DMS 273 (cell line): ENCODE measurements around the gene PKHD1.

Experiments
- DNase-seq: peaks from one replicate; lab custom pipeline; 2025; ENCODE audit not compliant: unreplicated experiment; lab: John Stamatoyannopoulos, UW

PKHD1 gene

GRCh38 chr6:51718533-51718932 lies 368.9 kb downstream of the PKHD1 start:
- no peak for DNase-seq

- DNase-seq: no peak
These were observed 369.9 kb downstream of the PKHD1 start for GRCh38 chr6:51717477-51717876.

DNA sequence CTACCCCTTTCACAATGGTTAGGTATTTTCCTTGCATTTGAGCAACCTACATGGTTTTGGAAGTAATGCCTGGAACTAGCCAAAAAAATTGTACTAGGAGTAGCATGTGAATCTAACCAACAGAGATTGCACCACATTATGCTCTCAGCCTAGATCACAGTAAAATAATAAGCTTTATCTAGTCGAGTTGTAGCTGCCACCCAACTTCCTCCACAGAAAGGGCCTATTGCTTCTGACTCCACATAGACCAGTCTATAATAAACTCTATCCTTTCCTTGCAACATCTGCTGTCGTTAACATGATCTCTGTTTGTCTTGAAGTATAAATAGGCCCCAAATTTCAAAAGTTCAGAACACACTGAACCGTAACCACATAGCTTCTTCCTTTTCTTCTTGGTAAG lies 375.5 kb downstream of the PKHD1 start:
- DNase-seq: no peak

GRCh38 chr6:51706086-51706485 lies 381.3 kb downstream of the PKHD1 start:
- DNase-seq: no peak

DNA sequence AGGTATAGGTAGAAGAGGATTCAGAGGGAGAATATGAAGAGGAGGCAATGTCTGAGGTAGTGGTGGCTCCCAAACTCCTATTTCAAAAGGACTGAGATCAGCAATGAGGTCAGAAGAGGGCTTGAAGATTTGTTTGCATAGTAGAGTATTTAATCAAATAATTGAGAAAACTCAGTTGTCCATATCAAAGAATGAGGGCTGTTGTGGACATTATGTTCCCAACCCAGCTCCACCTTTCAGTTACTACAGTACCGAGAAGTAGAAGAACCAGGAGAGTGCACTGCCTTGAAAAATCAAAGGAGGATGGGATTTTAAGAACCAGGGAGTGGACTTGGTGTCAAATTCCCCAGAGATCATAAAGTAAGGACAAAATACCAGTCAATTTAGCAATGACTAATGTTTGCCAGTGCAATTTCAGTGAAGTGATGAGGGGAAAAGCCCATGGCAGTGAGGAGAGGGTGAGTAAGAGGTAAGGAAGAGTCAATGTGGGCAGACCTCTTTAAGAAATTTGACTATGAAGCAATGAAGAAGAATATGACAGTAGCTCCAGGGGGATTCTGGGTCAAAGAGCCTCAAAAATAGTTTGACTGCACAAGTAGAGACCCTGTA lies 382.4 kb downstream of the PKHD1 start:
- no peak for DNase-seq

- no peak for DNase-seq
These were observed 384.6 kb downstream of the PKHD1 start for GRCh38 chr6:51702851-51703250.

DNA sequence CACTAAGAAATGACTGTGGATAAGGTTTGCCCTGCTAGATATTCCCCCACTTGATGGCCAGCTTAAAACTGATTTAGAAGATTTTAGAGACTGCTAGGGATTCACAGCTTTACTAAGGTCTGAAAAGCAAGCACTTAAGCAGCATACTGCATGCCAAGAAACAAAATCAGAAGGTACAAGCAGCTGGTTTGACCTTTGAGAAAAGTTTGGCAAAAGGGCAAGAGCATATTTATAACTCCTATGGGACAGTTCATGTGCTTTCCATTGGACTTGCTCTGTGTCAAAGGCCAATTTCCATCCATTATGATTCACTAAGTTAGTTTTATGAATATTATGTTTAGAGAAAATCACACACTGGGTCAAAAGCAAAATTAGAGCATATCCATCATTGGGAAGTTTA lies 402.8 kb downstream of the PKHD1 start:
- no peak for DNase-seq

DNA sequence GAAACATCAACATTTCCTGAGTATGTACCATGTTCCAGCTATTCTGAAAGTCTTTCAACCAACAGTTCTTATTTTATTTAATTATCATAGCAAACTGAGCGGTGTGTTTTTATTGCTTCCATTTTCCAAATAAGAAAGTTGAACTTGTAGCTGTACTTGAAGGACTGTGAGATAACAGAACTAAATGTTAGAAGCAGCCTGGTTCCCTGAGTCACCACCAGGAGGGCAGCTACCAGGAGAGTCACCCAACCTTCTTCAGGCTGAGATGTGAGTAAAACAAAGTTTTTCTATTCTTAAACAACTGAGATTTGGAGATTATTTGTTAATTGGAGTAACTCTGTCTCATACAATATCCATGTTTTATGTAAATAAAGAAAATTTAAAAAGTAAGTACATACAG lies 403.4 kb downstream of the PKHD1 start:
- no peak for DNase-seq

DNA sequence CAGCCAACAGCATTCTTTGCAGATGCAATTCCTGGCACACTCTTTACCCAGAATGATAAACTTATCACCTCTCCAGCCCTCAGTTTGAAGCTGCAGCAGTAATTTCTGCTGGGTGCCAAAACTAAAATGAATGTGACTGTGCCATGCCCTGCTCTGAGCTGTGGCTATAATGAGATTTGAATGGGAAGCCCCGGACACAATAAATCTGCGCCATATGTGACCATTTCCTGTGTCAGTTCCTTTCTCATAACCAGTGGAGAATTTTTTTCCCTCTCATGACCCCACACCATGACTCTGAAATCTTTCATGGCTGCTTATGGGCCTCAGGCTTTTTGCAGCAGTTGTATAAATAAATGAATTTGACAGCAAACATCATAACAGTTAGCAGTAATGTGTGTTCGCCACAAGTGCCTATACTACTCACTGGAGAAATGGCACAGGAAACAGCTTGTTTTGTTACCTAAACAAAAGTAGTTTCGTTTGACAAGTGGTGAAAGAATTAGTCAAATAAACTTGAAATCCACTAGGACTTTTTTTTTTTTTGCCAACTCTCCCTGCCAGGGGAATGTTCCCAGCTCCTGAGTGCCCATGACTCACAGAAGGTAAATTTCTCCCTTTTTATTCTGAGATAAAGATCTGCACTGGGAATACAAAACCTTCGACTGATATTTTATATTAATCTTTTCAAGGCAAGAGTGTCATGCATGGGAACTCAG lies 408.4 kb downstream of the PKHD1 start:
- no peak for DNase-seq

DNA sequence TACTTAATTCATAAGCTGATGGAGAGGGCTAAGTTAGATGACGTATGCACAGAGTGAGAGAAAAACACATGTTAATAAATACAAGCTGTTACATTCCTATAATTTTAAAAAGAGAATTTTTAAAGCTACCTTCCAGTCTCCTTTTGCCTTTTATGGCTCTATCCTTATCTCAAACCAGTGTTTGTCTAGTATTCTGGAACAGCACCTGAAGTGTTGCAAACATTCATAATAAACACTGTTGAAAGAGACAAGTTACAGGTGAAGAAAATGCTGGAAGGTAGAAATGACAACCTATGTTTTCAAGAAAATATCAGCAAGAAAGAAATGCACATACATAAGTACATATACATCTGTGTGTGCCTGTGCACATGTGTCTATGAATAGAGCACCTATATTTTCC lies 409.1 kb downstream of the PKHD1 start:
- DNase-seq: no peak

DNA sequence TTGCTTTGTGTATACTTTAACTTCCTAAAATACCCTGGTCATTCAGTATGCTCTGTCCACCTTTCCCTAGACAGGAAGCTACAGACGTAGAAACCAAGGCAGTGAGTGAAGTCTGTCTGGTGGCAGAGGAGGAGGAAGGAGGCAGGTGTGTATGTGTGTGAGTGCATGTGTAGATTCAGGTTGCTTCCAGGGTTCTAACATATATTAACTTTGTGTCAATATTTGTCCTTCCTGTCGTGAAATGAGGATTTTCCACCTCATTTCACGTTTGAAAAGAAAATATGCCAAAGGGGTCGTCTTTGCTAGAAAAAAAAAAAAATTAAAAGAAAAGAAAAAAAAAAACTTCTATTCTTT lies 411.5 kb downstream of the PKHD1 start:
- no peak for DNase-seq

GRCh38 chr6:51675020-51675921 lies 412.1 kb downstream of the PKHD1 start:
- DNase-seq: no peak

DNA sequence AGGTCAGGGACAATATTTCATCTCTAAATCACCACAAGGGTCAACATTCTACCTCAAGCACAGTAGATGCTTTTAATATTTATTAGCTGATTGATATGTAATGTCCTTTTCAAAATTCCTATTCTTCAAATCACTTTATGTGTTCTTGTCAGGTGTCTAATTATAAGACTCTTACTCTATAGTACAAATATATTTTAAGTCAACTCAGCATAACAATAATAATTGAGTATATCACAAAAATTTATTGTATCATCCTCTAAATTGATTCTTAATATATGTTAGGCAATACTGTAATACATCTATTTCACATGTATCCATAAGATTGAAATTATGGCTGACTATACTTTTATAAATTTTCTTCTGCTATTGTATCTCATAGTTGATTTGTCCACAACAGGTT lies 423.9 kb downstream of the PKHD1 start:
- DNase-seq: no peak

GRCh38 chr6:51660767-51661166 lies 426.6 kb downstream of the PKHD1 start:
- DNase-seq: no peak

DNA sequence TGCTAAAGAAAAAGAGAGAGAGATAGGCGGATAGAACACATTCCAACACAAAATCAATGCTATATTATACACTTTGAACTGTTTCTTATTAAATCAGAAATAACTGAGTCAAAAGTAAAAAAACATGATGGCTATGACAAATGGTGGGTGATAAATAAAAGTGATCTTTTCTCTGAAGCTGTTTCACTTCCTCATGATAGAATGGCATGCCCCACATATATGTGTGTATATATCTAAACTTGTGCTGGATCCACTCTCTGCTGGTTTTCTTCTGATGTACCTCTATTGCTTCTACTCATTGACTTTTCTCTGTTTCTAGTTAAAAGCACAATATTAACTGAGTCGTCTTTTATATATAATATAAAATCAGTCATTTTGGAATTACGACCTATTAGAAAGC lies 429.9 kb downstream of the PKHD1 start:
- DNase-seq: no peak

DNA sequence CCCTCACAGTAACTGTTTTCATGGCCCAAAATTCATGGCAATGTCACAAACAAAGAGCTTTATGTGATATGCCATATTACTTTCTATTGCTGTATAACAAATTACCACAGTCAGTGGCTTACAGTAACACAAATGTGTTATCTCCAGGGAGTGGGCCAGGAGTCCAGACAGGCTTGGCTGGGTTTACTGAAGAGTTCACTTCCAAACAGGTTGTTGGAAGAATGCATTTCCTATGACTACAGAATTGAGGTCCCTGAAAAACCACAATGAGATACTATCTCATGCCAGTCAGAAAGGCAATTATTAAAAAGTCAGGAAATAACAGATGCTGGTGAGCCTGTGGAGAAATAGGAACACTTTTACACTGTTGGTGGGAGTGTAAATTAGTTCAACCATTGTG lies 431.9 kb downstream of the PKHD1 start:
- DNase-seq: no peak

- DNase-seq: no peak
These were observed 432.8 kb downstream of the PKHD1 start for GRCh38 chr6:51654647-51655046.

GRCh38 chr6:51651132-51651817 lies 436.1 kb downstream of the PKHD1 start:
- DNase-seq: no peak

DNA sequence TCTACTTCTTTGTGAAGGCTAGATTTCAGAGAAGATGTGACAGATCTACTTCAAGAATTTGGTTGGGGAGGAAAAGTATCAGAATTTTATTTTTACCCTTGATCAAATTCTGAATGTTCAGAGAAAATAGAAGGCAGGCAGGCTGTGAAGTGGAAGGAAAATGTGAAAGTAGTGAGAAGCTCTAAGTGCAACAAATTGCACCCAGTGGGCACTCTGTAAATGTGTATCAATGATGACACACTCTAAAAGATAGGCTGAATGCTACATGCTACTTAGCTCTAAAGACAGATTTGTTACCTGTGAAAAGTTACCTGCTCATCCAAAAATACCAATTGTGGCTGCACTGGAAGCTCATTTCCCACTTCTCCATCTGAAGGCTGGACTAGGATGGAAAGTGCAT lies 438.6 kb downstream of the PKHD1 start:
- no peak for DNase-seq

DNA sequence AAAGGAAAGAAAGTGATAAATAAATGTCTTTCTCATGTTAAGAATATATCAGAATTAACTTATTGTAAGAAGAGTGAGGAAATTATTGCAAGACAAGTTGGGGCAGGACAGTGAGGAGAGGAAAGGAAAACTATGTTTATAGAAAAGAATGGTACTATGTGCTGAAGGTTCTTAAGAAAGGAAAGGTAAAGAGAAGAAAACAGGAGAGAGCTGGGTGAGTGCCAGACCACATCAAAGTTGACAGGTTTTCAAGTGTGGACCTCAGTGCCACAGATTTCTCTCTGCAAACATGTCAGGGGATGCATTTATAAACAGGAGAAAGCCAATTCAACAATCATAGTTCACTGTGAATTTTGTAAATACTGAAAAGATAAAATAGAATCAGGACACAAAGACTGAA lies 439.2 kb downstream of the PKHD1 start:
- no peak for DNase-seq

DNA sequence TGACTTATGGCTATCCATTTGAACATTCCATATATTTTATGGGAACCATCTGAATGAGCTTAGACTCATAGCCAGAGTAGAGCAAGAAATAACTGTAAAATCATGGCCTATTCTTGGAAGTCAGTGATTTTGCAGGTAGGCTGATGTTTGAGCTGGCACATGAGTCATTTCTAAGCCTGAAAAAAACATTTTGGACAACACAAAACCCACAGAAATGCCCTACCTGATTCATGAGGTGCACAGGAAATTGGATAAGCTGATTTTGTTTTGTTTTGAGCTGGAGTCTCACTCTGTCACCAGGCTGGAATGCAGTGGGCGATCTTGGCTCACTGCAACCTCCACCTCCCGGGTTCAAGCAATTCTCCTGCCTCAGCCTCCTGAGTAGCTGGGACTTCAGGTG lies 443.0 kb downstream of the PKHD1 start:
- no peak for DNase-seq

DNA sequence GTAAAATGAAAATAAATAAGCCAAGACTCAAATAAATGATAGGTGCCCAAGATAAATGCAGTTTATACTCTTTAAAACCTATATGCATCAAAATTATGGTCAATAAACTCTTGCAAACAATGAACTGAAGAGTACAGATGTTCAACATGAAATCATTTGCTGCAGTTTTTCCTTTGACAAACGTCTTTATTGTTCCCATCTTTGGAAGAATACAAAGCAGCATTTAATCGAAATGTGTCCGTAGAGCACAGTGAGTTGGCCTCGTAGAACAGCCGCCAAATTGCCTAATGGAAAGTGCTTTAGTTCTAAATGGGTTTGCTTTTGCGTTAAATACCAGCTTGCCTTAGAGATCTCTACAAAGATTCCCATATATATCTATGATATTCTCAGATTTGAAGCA lies 447.4 kb downstream of the PKHD1 start:
- DNase-seq: no peak
